Measurements from ENCODE around the gene P3H4.

The P3H4 gene

DNA sequence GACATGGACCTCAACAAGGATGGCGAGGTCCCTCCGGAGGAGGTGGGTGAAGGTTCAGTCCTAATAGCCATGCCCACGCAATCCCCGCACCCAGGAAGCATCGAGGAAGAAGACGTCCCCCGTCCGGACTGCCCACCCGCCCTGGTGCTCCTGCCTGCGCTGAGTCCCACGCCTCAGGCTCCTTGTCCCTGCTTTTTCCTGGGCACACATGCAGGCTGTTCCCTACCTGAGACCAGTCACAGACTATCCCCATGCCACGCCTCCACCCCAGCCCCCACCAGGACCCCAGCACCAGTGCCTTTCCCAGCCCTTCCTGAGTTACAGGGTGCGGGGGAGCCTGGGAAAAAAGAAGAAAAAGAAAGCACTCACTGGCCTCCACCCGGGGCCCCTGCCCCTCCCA is 10.0 kb upstream of the P3H4 start:
- no peak for DNase-seq

DNA sequence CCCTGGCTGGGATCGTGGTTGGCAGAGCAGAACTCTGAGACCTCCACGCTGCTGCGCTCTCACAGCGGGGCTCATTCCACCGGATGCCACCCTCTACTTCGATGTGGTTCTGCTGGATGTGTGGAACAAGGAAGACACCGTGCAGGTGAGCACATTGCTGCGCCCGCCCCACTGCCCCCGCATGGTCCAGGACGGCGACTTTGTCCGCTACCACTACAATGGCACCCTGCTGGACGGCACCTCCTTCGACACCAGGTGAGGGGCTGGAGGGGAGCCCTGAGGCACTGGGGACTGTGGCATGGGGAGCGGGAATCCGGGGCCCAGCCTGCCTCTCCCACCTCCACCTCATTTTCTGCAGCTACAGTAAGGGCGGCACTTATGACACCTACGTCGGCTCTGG is 6.3 kb upstream of the P3H4 start:
- DNase-seq: no peak

DNA sequence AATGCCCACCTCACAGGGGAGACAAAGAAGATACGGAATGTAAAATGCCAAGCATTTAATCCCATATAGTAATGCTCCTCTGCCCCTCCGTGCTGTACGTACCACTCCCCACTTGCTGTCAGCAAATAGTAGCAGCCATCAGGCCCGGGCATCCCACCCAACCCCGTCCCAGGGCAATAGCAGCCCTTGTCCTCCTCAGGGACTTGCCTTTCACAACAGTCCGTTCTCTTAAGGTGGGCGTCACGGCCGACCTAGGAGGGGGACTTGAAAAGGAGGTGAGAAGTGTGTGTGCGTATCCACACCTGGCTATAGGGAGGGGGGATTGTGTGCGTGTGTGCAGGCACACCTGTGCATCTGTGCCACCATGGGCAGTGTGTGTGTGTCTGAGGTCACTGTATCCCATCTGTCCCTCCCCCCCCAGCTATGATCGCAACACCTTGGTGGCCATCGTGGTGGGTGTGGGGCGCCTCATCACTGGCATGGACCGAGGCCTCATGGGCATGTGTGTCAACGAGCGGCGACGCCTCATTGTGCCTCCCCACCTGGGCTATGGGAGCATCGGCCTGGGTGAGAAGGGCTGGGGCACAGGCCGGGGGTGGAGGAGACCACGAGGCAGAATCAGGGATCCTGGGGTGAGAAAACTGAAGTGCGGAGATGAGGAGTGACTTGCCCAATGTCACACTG is 5.0 kb upstream of the P3H4 start:
- DNase-seq: no peak

DNA sequence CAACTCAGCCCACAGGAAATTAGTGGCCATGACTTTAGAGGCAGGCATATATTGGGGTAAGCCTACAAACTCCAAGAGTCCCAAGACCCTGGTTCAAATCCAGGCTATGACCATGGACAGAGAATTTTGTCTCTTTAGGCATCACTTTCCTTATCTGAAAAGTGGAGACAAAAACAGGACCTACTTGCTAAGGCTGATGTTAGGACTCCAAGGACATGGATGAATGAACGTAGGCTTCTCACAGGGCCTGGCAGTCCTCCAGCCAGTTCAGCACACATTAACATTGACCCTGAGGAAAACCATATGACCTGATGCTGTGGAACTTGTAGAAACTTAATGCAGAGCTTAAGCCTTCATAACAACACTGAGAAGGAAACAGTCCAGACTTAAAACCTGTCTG is 2.4 kb upstream of the P3H4 start:
- no peak for DNase-seq

DNA sequence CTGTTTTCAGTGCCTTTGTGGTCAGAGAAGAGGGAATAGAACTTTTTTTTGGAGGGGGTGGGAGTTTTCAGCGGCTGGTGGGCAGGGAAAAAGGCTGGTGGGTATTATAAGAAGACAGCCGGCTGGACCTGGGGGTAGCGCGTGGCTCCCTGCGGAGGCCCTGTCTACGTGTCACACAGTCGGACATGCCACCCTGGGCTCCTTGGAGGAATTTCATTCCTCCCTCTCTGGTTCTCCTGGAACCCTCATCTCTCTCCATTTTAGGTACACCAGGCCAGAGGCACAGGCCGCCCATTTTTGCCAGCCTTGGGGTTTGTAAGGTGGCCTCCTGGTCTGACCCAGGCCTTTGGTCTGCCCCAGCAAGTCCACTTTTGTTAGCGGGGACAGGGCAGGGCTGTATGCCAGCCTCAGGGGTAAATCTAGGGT is 2.0 kb upstream of the P3H4 start:
- DNase-seq: no peak

- DNase-seq: no peak
These were observed 1.5 kb upstream of the P3H4 start for GRCh38 chr17:41813152-41813680.

DNA sequence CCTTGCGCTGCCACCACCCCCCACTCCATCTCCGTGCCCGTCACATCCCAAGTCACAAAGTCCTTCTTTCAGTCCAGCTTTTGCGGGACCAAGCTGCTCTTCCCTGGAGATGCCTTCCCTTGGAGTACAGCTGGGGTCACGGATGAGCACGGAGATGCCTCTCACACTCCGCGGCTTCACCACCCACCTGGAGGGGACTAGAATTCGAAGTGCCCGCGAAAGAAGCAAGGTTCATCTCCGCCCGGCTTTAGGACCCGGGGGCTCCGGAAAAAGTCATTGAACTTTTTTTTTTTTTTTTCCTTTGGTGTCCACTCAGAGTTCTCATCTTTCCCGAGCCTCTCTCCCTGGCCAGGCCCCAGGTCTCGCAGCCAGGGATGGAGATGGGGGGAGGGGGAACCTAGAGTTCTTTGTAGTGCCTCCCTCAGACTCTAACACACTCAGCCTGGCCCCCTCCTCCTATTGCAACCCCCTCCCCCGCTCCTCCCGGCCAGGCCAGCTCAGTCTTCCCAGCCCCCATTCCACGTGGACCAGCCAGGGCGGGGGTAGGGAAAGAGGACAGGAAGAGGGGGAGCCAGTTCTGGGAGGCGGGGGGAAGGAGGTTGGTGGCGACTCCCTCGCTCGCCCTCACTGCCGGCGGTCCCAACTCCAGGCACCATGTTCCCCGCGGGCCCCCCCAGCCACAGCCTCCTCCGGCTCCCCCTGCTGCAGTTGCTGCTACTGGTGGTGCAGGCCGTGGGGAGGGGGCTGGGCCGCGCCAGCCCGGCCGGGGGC is 817 bp upstream of the P3H4 start, which contains the start of gene FKBP10:
TSS of gene FKBP10 (plus strand) at position 624 of the 771 bp plus-strand sequence. CDS start at position 655, 31 bp downstream.
- no peak for DNase-seq

- DNase-seq: peak; percentile 9
These were observed 845 bp downstream of the P3H4 start for GRCh38 chr17:41810659-41811548.

- DNase-seq: no peak
These were observed 4.9 kb downstream of the P3H4 start for GRCh38 chr17:41806685-41807445.

GRCh38 chr17:41803049-41804020 is 8.4 kb downstream of the P3H4 start:
- DNase-seq: no peak

DNA sequence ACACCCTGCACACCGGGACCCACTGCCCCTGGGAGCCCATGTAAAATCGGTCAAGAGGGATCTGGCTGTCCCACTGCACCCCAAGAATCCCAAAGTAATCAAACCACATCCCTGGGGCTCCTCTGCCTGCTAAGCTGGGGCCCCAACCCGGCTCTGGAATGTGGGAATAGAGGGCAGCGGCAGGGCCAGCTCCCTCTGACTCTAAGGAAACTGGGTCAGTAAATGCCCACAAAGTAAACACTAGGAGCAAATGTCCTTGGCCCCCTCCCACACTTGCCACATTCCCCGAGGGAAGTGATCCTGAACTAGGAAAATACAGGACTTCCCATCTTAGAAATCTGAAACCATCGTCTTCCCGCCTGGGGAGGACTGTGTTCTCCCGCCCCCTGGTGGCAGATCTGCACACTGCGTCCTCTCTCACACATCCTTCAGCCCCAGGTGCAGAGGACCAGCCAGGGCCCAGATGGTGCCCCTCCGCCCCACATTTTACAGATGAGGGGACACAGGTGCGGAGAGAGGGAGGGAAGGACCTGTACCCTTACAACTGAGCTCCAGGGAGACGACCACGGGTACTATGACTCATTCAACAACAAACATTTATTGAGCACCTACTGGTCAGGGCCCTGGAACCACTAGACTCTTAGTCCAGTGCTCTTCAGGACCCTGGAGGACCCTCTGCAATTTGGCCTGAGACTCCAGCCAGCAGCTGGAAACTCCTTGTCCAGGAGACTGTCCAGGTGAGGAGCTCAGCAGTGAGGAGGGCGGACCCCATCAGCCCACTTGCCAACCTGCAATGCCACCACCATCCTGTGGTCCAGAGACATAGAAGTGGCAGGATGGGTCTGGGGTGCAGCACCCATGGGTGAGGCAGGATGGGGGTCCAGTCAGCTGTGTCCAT is 10.1 kb downstream of the P3H4 start:
- peak; percentile 55 for DNase-seq

GRCh38 chr17:41800601-41801373 is 11.0 kb downstream of the P3H4 start:
- no peak for DNase-seq

GRCh38 chr17:41799366-41799765 is 12.4 kb downstream of the P3H4 start:
- no peak for DNase-seq

- no peak for DNase-seq
These were observed 14.4 kb downstream of the P3H4 start for GRCh38 chr17:41797377-41797776.

DNA sequence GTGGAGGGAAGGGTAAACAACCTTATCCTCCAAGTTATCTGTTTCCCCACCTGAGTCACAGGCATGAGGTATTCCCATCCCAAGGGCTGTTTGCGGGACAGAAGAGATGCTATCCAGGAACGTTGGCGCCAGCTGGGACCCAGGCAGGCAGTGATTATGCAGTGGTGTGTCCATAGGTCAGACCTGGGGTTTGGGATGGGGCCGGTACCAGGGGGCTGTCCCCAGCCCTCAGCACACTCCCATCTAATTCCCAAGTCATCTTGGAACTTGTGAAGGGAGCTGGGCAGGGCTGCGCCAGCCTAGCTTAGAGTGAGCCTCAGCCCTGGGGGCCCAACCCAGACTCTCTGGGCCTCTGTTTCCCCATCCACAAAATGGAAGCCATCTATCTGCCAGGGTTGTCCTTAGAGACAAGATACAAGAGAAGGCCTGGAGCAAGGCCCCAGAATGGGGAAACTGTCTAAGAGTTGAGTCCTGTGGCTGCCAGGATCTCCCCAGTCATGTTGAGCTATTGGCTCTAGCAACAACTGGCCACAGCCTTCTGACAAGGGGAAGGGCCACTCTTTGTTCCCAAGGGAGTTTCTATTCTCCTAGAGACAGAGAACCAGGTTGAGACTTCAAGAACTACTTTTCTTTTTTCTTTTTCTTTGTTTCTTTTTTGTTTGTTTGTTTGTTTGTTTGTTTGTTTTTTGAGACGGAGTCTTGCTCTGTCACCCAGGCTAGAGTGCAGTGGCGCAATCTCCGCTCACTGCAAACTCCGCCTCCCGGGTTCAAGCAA is 15.4 kb downstream of the P3H4 start:
- no peak for DNase-seq

- DNase-seq: no peak
These were observed 17.2 kb downstream of the P3H4 start for GRCh38 chr17:41794540-41794975.

GRCh38 chr17:41793784-41794539 is 17.8 kb downstream of the P3H4 start:
- no peak for DNase-seq

All from CD4-positive, alpha-beta T cell treated with Interferon gamma for 1 hour (primary cell).